Heart right ventricle (tissue), 16 donors: ENCODE data around the gene BATF3. TPM values are rescaled to one million over a fixed set of nuclear protein-coding genes. Genes with fewer than 3 reads are reported as not detected.
A peak's percentile ranks its signal among the peaks of the same experiment; 100 is the strongest.

Experiments
- ATAC-seq, 8 donors: fragments of 200-7000 bp; cut with Tn5 transposase; one replicate each; pipeline ENCODE4 v1.9.1; 2020; ENCODE audit warnings: mild to moderate bottlenecking in 8 of 8, moderate library complexity in 8 of 8, moderate number of reproducible peaks in 1 of 8
- DNase-seq, 2 donors: peaks; one replicate each; pipeline ENCODE4 v3.0.0-alpha.2; 2020
- H3K27ac ChIP-seq, 10 donors: fragments of 200-600 bp; sonication (generic) in 2 of 10; one replicate each; pipeline versions ENCODE4 v1.5.0 to v1.8.0; 2020 to 2022; ENCODE audit warnings: mild to moderate bottlenecking in 3 of 10
- H3K27me3 ChIP-seq, 7 donors: fragments of 200-600 bp; one replicate each; pipeline ENCODE4 v1.8.0; 2021 to 2022; ENCODE audit warnings: mild to moderate bottlenecking in 2 of 7
- H3K36me3 ChIP-seq, 9 donors: fragments of 200-600 bp; sonication (generic) in 1 of 9; one replicate each; pipeline versions ENCODE4 v1.5.0 to v1.8.0; 2020 to 2022; ENCODE audit warnings: mild to moderate bottlenecking in 2 of 9
- H3K4me1 ChIP-seq, 9 donors: fragments of 200-600 bp; sonication (generic) in 1 of 9; one replicate each; pipeline versions ENCODE4 v1.5.0 to v1.8.0; 2020 to 2022; ENCODE audit warnings: mild to moderate bottlenecking in 4 of 9
- H3K4me3 ChIP-seq, 10 donors: fragments of 200-600 bp; sonication (generic) in 2 of 10; one replicate each; pipeline versions ENCODE4 v1.5.0 to v1.8.0; 2020 to 2022; ENCODE audit warnings: mild to moderate bottlenecking in 7 of 10, moderate library complexity in 2 of 10
- H3K9me3 ChIP-seq, 11 donors: fragments of 200-600 bp in 10 of 11; sonication (generic) in 2 of 11; one replicate each; pipeline versions ENCODE4 v1.5.0 to v1.8.0; 2013 to 2022; ENCODE audit warnings: mild to moderate bottlenecking in 2 of 11, control low read depth in 1 of 11, moderate library complexity in 1 of 11
- CTCF ChIP-seq, 9 donors: fragments of 200-600 bp; sonication (generic) in 2 of 9; IDR thresholded peaks; one replicate each; pipeline versions ENCODE4 v1.5.0 to v1.8.0; 2021 to 2022; ENCODE audit warnings: antibody characterized with exemption in 9 of 9, mild to moderate bottlenecking in 5 of 9, moderate library complexity in 1 of 9
- WGBS, 2 donors: extraction: QIAGEN DNeasy Blood & Tissue Kit; methylation state at CpG; one replicate each; pipeline ENCODE4 v1.1.7; 2013; ENCODE audit warnings: inconsistent platforms in 1 of 2; 5-methylcytosine and 5-hydroxymethylcytosine counted together
- intact Hi-C, 10 donors: fragments of 100-400 bp; cut with DNase I; formaldehyde crosslinking; loops; one replicate each; pipeline versions ENCODE4 v1.11.1 to v1.14.2; 2022
- polyA plus RNA-seq, 2 donors: library from polyadenylated mRNA; stranded (reverse); fragments of 200-250 nt; gene quantifications; one replicate each; pipeline ENCODE4 v1.2.3, GENCODE V29; 2013
- total RNA-seq, 10 donors: library from RNA; stranded (reverse); fragmentation: NEBNext Ultra II Directional in 3 of 10; extraction: Animal tissue kit (Norgen Biotek cat#: 25700) in 3 of 10; gene quantifications; one replicate each; pipeline versions ENCODE4 v1.2.1 to v1.2.4, GENCODE V29; 2021 to 2023
- donor health status: Arrhythmogenic right ventricular cardiomyopathy.
- donor health status: ischemic (EF 13 %, LVEDD 7.1; RV severe dilation, severe dysfunction).
- donor health status: healthy with polysubstance abuse.
- donor health status: DM: no; HTN: yes; CAD: no.
- donor health status: DM: no; HTN: no; CAD: no.
- donor health status: ischemic (EF 25% LVEDD 6.9; RV normal size, moderate dysfunction).
- donor health status: ischemic (EF 25% LVEDD 5.7; RV mildly dilated, moderate dysfunction).
- donor health status: healthy.
- donor health status: DM: yes; HTN: yes; CAD: no.
- donor health status: Ischemic cardiomyopathy.
- donor health status: ischemic (EF 35%, LVEDD 5.7; RV mildly dilated, moderate dysfunction).
- donor health status: nonischemic (EF 11% LVEDD 7.7; RV severe dilation, severe dysfunction).
- donor health status: DM: yes; HTN: yes; CAD: no.
- donor health status: PGD.
- donor health status: ischemic (EF 29% LVEDD 5.4; RV normal size, mild dysfunction).
- donor health status: nonischemic (EF 23%, LVEDD 6.1; RV moderate dilation, normal function).

The BATF3 gene
- total and polyA plus RNA-seq, 12 donors = 0.28 to 7.0 (median 1.1) TPM

GRCh38 chr1:212700223-212700891 is 717 bp upstream of the BATF3 start:
- Histone ChIP-seq H3K4me3 (peak overlapping the region; percentile 50 to 72 (median 66)), H3K27me3 (peaks cover 0 to 49% (median 9%) of the 10 kb centered on the region in 7 donors), H3K27ac (peak overlapping the region in 9 of 10 donors; percentile 61 to 90 (median 80)), H3K9me3 (no peaks in the 10 kb centered on the region), H3K36me3 (no peaks in the 10 kb centered on the region), H3K4me1 (peaks cover 5 to 33% (median 24%) of the 10 kb centered on the region in 9 donors)
- no peak for TF ChIP-seq CTCF (IDR thresholded peaks at IDR 0.05)
- 0% methylated on average over 56 of the region's 56 CpGs for WGBS, 2 donors
- ATAC-seq (peak; percentile 60 to 85 (median 74)), DNase-seq (peak; percentile 42 to 61)
- intact Hi-C loops = no loop called here

DNA sequence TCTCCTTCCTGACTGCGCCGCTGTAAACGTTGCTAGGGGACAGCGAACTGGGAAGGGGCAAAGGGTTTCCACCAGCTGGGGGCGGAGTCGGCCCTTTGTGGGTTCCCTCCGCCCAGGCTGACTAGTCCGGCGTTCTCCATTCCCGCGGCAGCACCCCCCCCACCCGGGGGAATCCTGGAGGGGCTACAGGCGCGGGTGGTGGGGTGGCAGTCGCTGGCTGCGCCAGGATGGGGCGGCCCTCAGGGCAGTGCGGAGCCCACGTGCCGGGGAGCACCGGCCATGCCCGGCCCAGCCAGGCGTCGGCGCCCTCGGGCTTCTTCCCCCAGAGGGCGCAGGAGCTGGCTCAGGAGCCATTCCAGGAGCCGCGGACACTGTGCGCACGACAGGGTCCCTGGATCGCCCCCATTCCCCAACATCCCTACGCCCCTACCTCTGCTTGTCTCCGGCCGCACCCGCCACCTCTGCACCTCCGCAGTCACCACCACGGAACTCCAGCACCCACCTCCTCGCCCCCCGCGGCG is 476 bp downstream of the BATF3 start:
- H3K4me3 ChIP-seq = peak overlapping the region; percentile 50 to 72 (median 66)
- peak overlapping the region in 7 of 10 donors; percentile 21 to 90 (median 73) for H3K27ac ChIP-seq
- H3K4me1 ChIP-seq = peaks cover 5 to 33% (median 24%) of the 10 kb centered on the region in 9 donors
- no peaks in the 10 kb centered on the region for H3K36me3 ChIP-seq
- H3K27me3 ChIP-seq = peaks cover 0 to 49% (median 9%) of the 10 kb centered on the region in 7 donors
- intact Hi-C loops = loop anchor here in 1 of 10 donors (2.0 kb wide), 1 partner anchor 30 kb away; no protein-coding TSS in a partner anchor
- peak in 8 of 9 donors; percentile 13 to 68 (median 49) for TF ChIP-seq CTCF (IDR thresholded peaks at IDR 0.05)
- ATAC-seq (peak; percentile 24 to 66 (median 51)), DNase-seq (peak in 1 of 2 donors; percentile 37)
- WGBS, 2 donors = 1% methylated on average over 36 to 42 of the region's 42 CpGs
- H3K9me3 ChIP-seq = no peaks in the 10 kb centered on the region

DNA sequence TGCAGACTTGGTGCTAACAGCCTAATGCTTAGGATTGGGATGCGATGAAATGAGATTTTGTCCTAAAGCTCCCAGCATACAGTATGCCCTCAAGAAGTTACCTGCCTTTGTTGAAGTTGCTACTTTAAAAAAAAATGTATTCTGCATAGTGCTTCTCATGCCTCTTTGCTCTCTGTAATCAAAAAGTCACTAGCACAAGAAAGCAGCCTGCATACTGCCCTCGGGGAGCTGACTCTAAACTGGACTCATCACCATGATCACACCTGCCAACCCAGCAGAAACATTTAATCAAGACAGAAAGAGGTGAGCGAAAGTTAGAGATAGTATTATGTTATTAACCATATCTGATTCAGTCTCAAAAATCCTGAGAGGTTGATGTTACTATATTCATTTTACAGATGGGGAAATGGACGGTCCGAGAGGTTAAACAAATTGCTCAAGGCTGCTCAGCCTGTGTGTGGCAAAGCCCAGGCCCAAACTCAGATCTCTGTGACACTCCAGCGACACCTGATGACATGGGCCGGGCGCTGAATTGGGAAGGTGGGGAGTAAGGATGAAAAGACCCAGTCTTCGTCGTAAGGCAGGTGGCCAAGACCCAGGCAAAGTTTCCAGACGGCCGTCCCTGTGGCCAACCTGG is 1.1 kb downstream of the BATF3 start:
- Histone ChIP-seq H3K27ac (no peak overlapping the region), H3K36me3 (no peaks in the 10 kb centered on the region), H3K4me1 (peaks cover 5 to 33% (median 24%) of the 10 kb centered on the region in 9 donors), H3K27me3 (peaks cover 0 to 49% (median 9%) of the 10 kb centered on the region in 7 donors), H3K9me3 (no peaks in the 10 kb centered on the region), H3K4me3 (peak overlapping the region in 9 of 10 donors; percentile 50 to 72 (median 67))
- ATAC-seq (no peak), DNase-seq (no peak)
- intact Hi-C loops = loop anchor here in 1 of 10 donors (2.0 kb wide), 1 partner anchor 30 kb away; no protein-coding TSS in a partner anchor
- TF ChIP-seq CTCF (IDR thresholded peaks at IDR 0.05) = no peak
- 35 to 36% methylated on average over 12 of the region's 12 CpGs for WGBS, 2 donors

DNA sequence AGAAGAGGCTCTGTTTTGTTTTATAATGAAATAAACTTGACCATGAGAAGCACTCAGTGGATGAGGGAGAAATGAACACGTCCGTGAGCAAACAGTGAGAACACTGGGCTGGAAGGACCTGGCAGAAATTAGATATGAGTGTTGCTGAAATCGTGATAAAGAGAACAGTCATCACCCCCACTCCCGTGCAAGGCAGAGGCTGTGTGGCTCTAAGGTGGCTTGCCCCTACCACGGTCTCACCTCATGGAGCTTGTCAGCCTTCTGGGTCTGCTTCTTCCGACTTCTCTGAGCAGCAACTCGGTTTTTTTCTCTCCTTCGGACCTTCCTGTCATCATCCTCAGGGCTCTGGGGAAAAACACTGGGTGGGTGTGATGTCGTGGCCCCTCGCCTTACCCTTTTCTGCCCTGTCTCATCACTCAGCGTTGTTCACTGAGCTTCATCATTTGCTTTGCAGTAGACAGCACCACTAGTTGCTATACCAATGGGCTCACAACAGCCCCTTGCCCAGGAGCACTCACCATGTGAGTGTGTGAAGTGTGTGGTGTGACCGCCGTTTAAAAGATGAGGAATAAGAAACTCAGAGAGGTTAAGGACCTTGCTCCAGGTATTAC is 2.8 kb downstream of the BATF3 start:
- 73 to 78% methylated on average over 13 of the region's 13 CpGs for whole genome bisulfite sequencing, 2 donors
- intact Hi-C loops = no loop called here
- H3K4me3 ChIP-seq = no peak overlapping the region
- no peaks in the 10 kb centered on the region for H3K9me3 ChIP-seq
- peaks cover 0 to 48% (median 9%) of the 10 kb centered on the region in 7 donors for H3K27me3 ChIP-seq
- no peak overlapping the region for H3K27ac ChIP-seq
- peaks cover 5 to 33% (median 24%) of the 10 kb centered on the region in 9 donors for H3K4me1 ChIP-seq
- ATAC-seq (no peak), DNase-seq (no peak)
- H3K36me3 ChIP-seq = no peaks in the 10 kb centered on the region
- no peak for TF ChIP-seq CTCF (IDR thresholded peaks at IDR 0.05)
